ENCODE results near the gene STXBP5. TPM values are rescaled to one million over a fixed set of nuclear protein-coding genes. Genes with fewer than 3 reads are reported as not detected.

STXBP5 gene
- total and polyA plus RNA-seq, 2 of the 13 experiments (the other 11 are each of a cell fraction or from before 2014, with no cell fraction given): 8.8 to 19.4 TPM

DNA sequence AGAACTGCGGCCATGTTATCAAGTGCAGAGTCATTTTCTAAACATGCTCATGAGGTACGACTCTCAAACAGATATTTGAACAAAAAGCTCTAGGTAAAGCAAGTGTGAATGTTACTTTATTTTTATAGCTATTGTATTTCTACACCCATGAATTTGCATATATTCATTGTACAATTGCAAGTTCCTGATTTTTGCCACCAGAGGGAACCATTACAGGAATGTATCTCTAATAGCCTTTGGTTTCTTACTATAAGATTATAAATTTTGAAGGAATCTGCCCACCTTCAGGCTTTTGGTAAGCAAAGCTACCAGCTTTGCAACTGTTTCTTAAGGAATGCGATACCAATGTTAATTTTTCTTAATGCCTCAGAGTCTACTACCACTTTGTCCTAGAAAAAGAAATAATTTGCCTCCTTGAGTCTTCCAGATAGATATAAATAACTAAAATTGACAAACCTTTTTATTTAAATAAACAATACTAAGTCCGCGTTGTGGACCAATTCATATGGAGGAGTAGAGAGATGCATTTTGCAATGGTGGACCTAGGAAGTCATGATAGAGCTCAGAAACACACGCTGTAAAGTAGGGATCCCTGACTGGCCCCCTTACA is 178.8 kb downstream of the STXBP5 start:
- Histone ChIP-seq H3K4me2 (ENCODE audit: low read depth, low read length) (no peak overlapping the region), H3K27ac (ENCODE audit: extremely low read length, insufficient read depth, low read length) (no peak overlapping the region), H3K27me3 (ENCODE audit: control insufficient read depth in 1 of 2, insufficient read depth in 2 of 2, low read length in 2 of 2) (no peaks in the 10 kb centered on the region), H3K9me3 (ENCODE audit: low read length) (no peaks in the 10 kb centered on the region), H3K9ac (ENCODE audit: insufficient read depth, low read depth, low read length) (no peak overlapping the region), H2AFZ (ENCODE audit: low read length) (no peak overlapping the region), H3K36me3 (replicated peaks in 1 of 2; ENCODE audit: control insufficient read depth in 1 of 2, insufficient read depth in 2 of 2, low read length in 2 of 2) (peaks cover 4 to 7% of the 10 kb centered on the region in 2 experiments), H3K79me2 (ENCODE audit: insufficient read depth, low read length) (no peaks in the 10 kb centered on the region), H4K20me1 (ENCODE audit: insufficient read depth, low read length) (no peaks in the 10 kb centered on the region), H3K4me1 (ENCODE audit: insufficient read depth, low read length) (no peaks in the 10 kb centered on the region), H3K4me3 (replicated peaks in 1 of 3; ENCODE audit: insufficient read depth in 1 of 3, low read depth in 2 of 3, low read length in 3 of 3) (no peak overlapping the region)
- FAIRE-seq: no peak
- ChIA-PET CTCF (ENCODE audit: low intra/inter-chr PET ratio, low total read pairs) (no interaction called here), POLR2A (no interaction called here)
- intact Hi-C loops (cut with micrococcal nuclease; ENCODE audit: unreplicated experiment): no loop called here
- BruUV-seq (replicated peaks): no TSS peak
- WGBS (ENCODE audit: low lambda C conversion rate): 94% methylated on average over 6 of the region's 6 CpGs
- DNase-seq (ENCODE audit: low spot score): peak; percentile 30
- peak; percentile 66 for ATAC-seq
- in situ Hi-C loops (cut with HindIII; ENCODE audit: extremely low pct_ligation_motif_present, low pct_unique_long_range_greater_than_20kb): loop anchor here (25.0 kb wide), 1 partner anchor 779 kb away; no protein-coding TSS in a partner anchor
- TF ChIP-seq GFI1 (CRISPR knock-in tag; IDR thresholded peaks at IDR 0.05; ENCODE audit: borderline replicate concordance): no peak
- TF ChIP-seq CSRNP2 (CRISPR knock-in tag; conservative IDR thresholded peaks at IDR 0.05; ENCODE audit: low read depth): no peak
- TF ChIP-seq, protein P1, sequence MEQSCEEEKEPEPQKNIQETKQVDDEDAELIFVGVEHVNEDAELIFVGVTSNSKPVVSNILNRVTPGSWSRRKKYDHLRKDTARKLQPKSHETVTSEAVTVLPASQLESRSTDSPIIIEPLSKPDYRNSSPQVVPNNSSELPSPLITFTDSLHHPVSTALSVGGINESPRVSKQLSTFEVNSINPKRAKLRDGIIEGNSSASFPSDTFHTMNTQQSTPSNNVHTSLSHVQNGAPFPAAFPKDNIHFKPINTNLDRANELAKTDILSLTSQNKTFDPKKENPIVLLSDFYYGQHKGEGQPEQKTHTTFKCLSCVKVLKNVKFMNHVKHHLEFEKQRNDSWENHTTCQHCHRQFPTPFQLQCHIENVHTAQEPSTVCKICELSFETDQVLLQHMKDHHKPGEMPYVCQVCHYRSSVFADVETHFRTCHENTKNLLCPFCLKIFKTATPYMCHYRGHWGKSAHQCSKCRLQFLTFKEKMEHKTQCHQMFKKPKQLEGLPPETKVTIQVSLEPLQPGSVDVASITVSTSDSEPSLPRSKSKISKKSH (CRISPR knock-in tag; IDR thresholded peaks at IDR 0.05; ENCODE audit: borderline replicate concordance): no peak
- TF ChIP-seq, protein P2, sequence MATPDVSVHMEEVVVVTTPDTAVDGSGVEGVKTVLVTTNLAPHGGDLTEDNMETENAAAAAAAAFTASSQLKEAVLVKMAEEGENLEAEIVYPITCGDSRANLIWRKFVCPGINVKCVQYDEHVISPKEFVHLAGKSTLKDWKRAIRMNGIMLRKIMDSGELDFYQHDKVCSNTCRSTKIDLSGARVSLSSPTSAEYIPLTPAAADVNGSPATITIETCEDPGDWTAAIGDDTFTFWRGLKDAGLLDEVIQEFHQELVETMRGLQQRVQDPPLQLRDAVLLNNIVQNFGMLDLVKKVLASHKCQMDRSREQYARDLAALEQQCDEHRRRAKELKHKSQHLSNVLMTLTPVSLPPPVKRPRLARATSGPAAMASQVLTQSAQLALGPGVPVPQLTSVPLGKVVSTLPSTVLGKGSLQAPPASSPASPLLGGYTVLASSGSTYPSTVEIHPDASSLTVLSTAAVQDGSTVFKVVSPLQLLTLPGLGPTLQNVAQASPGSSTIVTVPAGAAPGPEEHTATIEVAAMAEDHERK (CRISPR knock-in tag; IDR thresholded peaks at IDR 0.05; ENCODE audit: low read depth): no peak
- no peak for TF ChIP-seq ZNF781 (CRISPR knock-in tag; IDR thresholded peaks at IDR 0.05; ENCODE audit: borderline replicate concordance, not compliant biosample characterization)
- TF ChIP-seq ZNF292 (CRISPR knock-in tag; IDR thresholded peaks at IDR 0.05; ENCODE audit: borderline replicate concordance, low read depth): no peak
- TF ChIP-seq ZNF343 (CRISPR knock-in tag; IDR thresholded peaks at IDR 0.05): no peak
- TF ChIP-seq ZNF720 (CRISPR knock-in tag; IDR thresholded peaks at IDR 0.05): no peak
- TF ChIP-seq, protein P3, sequence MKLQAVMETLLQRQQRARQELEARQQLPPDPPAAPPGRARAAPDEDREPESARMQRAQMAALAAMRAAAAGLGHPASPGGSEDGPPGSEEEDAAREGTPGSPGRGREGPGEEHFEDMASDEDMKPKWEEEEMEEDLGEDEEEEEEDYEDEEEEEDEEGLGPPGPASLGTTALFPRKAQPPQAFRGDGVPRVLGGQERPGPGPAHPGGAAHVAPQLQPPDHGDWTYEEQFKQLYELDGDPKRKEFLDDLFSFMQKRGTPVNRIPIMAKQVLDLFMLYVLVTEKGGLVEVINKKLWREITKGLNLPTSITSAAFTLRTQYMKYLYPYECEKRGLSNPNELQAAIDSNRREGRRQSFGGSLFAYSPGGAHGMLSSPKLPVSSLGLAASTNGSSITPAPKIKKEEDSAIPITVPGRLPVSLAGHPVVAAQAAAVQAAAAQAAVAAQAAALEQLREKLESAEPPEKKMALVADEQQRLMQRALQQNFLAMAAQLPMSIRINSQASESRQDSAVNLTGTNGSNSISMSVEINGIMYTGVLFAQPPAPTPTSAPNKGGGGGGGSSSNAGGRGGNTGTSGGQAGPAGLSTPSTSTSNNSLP (IDR thresholded peaks at IDR 0.05; ENCODE audit: low read depth, low read length): peak; percentile 39; the same call in 1 of the 2 replicates
- no peak for TF ChIP-seq HNRNPK (IDR thresholded peaks at IDR 0.05; ENCODE audit: low read depth, low read length, poor library complexity, severe bottlenecking)
- peak; percentile 12; the same call in 1 of the 2 replicates for TF ChIP-seq SMC3 (IDR thresholded peaks at IDR 0.05; ENCODE audit: low read length)
- no peak for TF ChIP-seq ZNF232 (CRISPR knock-in tag; IDR thresholded peaks at IDR 0.05; ENCODE audit: borderline replicate concordance)
- TF ChIP-seq ZNF7 (CRISPR knock-in tag; IDR thresholded peaks at IDR 0.05): no peak
- no peak for TF ChIP-seq TCF7 (IDR thresholded peaks at IDR 0.05; ENCODE audit: low read depth)
- TF ChIP-seq, protein P4, sequence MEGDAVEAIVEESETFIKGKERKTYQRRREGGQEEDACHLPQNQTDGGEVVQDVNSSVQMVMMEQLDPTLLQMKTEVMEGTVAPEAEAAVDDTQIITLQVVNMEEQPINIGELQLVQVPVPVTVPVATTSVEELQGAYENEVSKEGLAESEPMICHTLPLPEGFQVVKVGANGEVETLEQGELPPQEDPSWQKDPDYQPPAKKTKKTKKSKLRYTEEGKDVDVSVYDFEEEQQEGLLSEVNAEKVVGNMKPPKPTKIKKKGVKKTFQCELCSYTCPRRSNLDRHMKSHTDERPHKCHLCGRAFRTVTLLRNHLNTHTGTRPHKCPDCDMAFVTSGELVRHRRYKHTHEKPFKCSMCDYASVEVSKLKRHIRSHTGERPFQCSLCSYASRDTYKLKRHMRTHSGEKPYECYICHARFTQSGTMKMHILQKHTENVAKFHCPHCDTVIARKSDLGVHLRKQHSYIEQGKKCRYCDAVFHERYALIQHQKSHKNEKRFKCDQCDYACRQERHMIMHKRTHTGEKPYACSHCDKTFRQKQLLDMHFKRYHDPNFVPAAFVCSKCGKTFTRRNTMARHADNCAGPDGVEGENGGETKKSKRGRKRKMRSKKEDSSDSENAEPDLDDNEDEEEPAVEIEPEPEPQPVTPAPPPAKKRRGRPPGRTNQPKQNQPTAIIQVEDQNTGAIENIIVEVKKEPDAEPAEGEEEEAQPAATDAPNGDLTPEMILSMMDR (CRISPR knock-in tag; IDR thresholded peaks at IDR 0.05): peak; percentile 36; the same call in 1 of the 2 replicates
- no peak for TF ChIP-seq ZNF460 (CRISPR knock-in tag; IDR thresholded peaks at IDR 0.05; ENCODE audit: borderline replicate concordance)
